GM15510 (cell line): Measurements from ENCODE around the gene PAPPA.

ENCODE experiments used
- POLR2A ChIP-seq: IDR thresholded peaks from 3 replicates; pipeline ENCODE4 v1.6.1; 2011; ENCODE audit warnings: borderline replicate concordance; ENCODE audit not compliant: insufficient read length; ENCODE audit errors: extremely low read depth

The PAPPA gene

GRCh38 chr9:116286297-116286696, 132.7 kb downstream of the PAPPA start:
- no peak for TF ChIP-seq POLR2A

DNA sequence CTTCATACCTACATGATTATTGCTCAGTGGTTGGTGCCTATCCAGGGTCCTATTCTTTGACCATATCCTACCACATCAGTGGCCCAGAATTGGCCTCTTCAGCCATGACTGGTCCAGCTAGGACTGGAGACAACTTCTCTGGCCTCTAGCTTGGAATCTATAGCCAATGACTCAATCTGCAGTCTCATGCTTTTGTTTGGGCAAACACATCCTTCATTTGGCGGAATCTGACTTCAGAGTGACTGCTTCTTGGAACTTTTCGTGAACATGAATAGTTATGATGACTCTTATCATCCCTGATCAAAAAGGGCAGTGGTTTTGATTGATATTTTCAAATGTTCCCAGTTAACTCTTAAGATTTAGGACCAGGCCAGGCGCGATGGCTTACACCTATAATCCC, 134.1 kb downstream of the PAPPA start:
- no peak for TF ChIP-seq POLR2A

- no peak for TF ChIP-seq POLR2A
Observed at GRCh38 chr9:116288658-116289057, 135.1 kb downstream of the PAPPA start.

DNA sequence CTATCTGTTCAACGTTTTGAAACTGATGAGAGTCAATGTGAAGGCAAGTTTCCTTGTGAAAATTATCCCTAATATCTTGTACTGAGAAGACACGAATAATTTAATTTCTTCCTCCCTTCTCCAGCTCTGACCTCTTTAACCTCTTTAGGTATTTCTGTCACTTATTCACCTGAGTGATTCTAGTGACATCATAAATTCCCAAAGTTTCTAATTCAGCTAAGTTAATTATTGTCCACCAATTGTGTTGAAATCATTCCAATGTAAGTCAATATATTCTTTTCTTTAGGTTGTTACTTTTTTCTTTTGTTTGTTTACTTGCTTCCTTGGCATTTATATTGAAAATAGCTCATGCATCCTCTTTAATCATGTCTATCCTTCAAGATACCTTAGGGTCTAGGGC, 143.8 kb downstream of the PAPPA start:
- TF ChIP-seq POLR2A: no peak

- TF ChIP-seq POLR2A: no peak
Observed at GRCh38 chr9:116298249-116298648, 144.7 kb downstream of the PAPPA start.

DNA sequence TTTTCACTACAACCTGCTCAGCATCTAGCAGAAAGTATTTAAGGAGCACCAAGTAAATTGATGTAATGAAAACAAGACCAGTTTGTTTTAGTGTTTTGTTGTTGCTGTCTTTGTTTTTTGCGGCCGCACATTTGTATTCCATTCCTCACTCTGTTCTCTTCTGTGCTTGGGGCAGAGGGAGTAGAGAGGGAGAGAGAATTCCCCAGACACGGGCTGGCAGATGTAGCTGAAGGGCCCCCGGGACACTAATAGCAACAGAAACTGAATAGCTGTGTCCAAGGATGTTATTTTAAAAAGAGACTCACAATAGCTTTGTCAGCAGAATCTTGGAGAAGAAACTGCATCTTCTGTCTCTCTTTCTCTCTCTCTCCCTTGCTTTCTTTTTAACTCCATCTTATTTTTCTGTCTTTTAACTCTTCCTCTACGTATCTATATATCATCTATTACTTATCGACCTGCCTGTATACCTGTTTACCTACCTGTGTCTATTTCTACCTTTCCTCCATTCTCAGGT, 145.3 kb downstream of the PAPPA start:
- TF ChIP-seq POLR2A: no peak

DNA sequence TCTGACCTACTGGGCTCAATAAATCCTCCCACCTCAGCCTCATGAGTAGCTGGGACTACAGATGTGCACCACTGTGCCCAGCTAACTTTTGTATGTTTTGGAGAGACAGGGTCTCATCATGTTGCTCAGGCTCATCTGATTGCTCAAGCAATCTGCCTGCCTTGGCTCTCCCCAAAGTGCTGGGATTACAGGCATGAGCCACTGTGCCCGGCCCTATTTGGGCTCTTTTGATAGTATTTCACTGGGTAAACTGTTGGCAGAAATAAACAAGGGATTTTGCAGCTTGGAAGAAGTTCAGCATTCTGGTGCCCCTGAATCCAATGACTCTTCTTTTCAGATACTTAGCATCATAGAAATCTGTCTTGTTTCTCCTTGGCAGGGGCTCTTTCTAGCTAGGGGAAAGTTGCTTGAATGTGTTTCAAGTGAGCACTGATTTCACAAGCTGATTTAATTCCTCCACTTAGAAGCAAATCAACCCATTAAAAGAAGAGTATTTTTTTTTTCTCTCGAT, 146.8 kb downstream of the PAPPA start:
- TF ChIP-seq POLR2A: no peak

DNA sequence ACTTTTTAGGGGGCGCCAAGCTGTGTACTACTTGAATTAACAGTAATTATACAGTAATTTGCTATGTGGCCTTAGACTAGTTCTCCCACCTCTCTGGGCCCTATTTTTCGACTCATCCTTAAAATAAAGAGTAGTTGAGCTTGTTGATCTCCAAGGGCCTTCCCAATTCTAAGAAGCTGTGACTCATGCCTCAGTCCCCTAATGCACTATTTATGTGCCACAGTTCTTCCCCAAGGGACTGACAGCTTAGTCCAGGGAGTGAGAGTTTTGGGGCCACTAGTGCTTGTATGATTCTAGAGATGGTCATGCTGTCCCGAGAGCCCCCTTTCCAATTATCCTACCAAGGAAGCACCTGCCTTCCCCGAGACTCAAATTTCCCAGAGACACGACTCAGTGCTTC, 149.7 kb downstream of the PAPPA start:
- no peak for TF ChIP-seq POLR2A

DNA sequence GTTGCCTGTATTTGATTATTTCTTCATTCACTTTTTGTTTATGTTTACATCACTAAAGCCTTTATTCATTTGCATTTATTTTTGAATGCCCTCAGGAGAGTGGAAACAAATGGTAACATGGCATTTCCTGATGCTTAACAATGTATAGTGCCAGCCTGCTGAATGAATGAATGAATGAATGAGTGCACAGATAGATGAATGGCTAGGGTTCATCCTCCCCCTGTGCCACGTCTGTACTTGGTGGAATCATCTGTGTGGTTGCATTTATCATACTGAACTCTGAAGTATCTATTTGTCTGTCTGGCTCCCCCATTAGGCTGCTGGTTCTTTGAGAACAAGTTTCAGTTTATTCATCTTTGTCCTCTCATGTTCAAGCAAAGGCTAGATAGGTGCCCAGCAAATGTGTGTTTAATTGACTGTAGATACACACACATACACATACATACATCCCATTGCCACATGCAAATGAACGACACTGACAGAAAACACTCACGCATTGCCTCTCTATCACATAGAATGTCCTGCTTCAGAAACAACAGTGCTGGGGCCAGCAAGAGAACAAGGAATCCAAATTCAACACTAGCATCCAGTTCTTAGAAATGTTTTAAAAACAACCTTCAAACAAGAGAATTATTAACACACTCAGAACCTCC, 150.4 kb downstream of the PAPPA start:
- TF ChIP-seq POLR2A: no peak

DNA sequence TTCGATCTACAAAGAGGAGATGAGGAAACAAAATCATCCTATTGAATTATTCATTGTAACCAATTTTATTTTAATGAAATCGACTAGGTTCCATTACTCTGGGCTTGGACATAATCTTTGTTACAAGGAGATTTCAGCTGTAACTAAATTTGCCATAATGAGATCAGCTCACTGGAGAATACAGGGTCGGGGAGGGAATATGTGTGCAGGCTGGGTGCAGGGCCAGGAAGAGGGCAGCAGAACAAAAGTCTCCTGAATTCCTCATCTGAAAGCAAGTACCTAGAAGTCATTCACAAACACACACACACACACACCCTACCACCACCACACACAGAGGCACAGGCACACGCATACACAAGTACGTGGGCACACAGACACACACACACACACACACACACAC, 151.2 kb downstream of the PAPPA start:
- no peak for TF ChIP-seq POLR2A

GRCh38 chr9:116308076-116308475, 154.5 kb downstream of the PAPPA start:
- TF ChIP-seq POLR2A: no peak

- TF ChIP-seq POLR2A: no peak
Observed at GRCh38 chr9:116309900-116310611, 156.5 kb downstream of the PAPPA start.

DNA sequence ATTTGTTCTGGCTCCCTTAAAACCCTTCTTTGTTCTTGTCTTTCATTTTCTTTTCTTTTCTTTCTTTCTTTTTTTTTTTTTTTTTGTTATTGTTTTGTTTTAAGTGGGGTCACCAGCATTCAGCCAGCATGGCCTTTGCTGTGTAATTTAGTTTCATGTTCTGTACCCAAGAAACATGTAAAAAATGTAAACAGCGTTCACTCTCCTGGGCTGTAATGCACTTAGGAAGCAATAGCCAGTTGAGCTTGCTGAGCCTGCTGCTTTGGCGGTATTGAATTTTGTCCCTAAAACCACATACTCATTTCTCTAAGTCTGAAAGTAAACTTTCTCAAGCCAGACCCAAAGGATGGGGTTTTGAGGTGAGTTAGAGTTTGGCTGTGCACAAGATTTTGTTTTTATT, 158.6 kb downstream of the PAPPA start:
- TF ChIP-seq POLR2A: no peak

- no peak for TF ChIP-seq POLR2A
Observed at GRCh38 chr9:116313638-116314037, 160.0 kb downstream of the PAPPA start.

DNA sequence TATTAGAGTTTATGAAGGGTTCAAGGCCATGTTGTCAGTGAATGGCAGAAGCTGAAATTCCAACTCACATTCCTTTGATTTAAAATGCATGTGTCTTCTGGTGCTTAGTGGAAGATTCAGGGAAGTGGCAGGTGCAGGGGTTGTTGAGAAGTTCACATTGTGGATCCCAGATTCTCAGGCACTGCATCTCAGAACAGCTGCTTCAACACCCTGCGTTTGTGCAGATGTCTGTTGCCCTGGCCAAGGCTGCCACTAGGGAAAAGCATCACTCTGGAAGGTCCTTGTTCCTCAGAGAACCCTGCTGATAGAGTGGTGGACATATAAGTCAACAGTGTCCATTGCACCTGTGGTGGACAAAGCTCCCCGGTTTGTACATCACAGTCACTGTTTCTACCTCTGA, 162.7 kb downstream of the PAPPA start:
- no peak for TF ChIP-seq POLR2A

GRCh38 chr9:116317503-116317902, 163.9 kb downstream of the PAPPA start:
- no peak for TF ChIP-seq POLR2A

DNA sequence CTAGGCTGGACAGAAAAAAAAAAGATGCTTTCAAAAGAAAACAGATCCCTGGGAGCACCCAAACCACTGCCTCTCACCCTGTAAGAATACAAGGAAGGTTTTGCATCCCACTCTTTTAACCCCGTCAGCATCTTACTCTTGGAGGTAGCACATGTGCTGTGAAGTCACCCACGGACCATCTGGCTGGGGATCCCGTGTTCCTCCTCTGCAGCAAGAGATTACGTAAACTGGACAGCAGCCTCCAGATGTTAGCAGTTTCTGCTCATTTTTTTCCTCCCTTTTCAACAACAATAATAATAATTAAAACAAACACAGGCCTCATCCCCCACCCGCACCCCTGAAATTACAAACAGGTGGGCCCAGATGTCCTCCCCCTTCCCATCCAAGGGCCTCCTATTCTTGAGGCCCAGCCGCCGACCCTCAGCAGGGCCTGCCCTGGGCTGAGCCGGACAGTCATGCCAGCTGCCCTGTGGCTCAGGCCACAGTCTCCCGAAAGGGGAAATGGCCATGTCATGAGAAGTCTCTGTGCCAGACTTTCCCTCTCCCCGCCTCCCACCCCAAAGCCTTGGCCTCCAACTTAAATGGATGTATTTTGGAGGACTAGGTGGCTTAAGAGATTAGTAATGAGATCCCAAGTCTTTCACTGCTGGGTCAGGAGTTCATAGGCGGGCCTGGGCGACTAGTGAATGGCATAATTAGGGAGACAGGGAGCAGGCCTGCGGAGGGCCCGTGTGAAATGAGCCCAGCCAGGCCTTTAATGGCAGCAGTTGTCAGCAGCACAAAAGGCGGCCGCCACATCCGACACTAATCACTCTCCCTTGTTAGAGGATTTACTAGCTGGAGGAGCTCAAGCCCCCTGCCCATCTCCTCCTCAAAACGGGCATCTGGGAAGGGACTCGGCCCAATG, 165.1 kb downstream of the PAPPA start:
- no peak for TF ChIP-seq POLR2A
